Liver (tissue), 3 donors: ENCODE data around the gene ZNF566.

Experiments
- FOXA1 ChIP-seq: IDR thresholded peaks from 2 replicates; pipeline ENCODE4 v1.6.1; 2016; ENCODE audit warnings: antibody characterized with exemption
- GABPA ChIP-seq, 2 donors: IDR thresholded peaks in 1 of 2; conservative IDR thresholded peaks in 1 of 2; 2 replicates each; pipeline ENCODE4 v1.6.1; 2016; ENCODE audit warnings: antibody characterized with exemption in 2 of 2, mild to moderate bottlenecking in 1 of 2, moderate library complexity in 1 of 2
- HNF4A ChIP-seq, 2 donors: conservative IDR thresholded peaks; 2 replicates each; pipeline ENCODE4 v1.6.1; 2016; ENCODE audit warnings: antibody characterized with exemption in 2 of 2, mild to moderate bottlenecking in 2 of 2
- RAD21 ChIP-seq, 2 donors: IDR thresholded peaks; 2 replicates each; pipeline ENCODE4 v1.6.1; 2016; ENCODE audit warnings: antibody characterized with exemption in 2 of 2, mild to moderate bottlenecking in 2 of 2
- SP1 ChIP-seq: IDR thresholded peaks from 2 replicates; pipeline ENCODE4 v1.6.1; 2018; ENCODE audit warnings: antibody characterized with exemption, mild to moderate bottlenecking
- TAF1 ChIP-seq: conservative IDR thresholded peaks from 2 replicates; pipeline ENCODE4 v1.6.1; 2016; ENCODE audit warnings: antibody characterized with exemption, mild to moderate bottlenecking
- YY1 ChIP-seq: IDR thresholded peaks from 2 replicates; pipeline ENCODE4 v1.6.1; 2016; ENCODE audit warnings: antibody characterized with exemption, mild to moderate bottlenecking
- TF ChIP-seq, protein P1 (sequence below): fragments of 150-350 bp; IDR thresholded peaks from 2 replicates; pipeline ENCODE4 v1.5.1; 2017; ENCODE audit warnings: improper control_type of control experiment, low read depth, low read length; ENCODE audit not compliant: missing input control
- TF ChIP-seq, protein P2 (sequence below): IDR thresholded peaks from 2 replicates; pipeline ENCODE4 v1.6.1; 2016; ENCODE audit warnings: antibody characterized with exemption
- TF ChIP-seq, protein P3 (sequence below): IDR thresholded peaks from 2 replicates; pipeline ENCODE4 v1.6.1; 2016; ENCODE audit warnings: antibody characterized with exemption, mild to moderate bottlenecking
- donor health status: healthy.
- donor health status: healthy.

DNA sequence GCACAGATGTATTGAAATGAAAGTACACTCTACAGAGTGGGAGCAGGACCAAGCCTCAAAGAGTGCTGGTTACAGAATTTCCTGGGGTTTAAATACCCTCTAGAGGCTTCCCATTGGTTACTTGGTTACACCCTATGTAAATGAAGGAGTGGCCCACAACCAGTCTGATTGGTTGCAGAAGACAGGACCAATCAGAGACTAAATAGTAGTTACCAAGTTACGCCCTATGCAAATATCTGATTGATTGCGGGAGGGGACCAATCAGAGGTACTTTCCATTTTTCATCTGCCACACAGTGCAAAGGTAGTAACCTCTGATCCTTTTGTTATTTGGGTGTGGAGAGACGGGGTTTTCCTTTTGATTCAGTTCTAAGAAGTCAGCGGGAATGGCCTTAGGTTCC, 65.4 kb downstream of the ZNF566 start:
- TF ChIP-seq YY1 (no peak), SP1 (no peak), FOXA1 (no peak), RAD21 (IDR thresholded peaks at IDR 0.05) (no peak), HNF4A (conservative IDR thresholded peaks at IDR 0.05) (no peak), GABPA (IDR thresholded peaks at IDR 0.05 in 1 of 2, conservative IDR thresholded peaks at IDR 0.05 in 1 of 2) (no peak), TAF1 (no peak)
- TF ChIP-seq, protein P1, sequence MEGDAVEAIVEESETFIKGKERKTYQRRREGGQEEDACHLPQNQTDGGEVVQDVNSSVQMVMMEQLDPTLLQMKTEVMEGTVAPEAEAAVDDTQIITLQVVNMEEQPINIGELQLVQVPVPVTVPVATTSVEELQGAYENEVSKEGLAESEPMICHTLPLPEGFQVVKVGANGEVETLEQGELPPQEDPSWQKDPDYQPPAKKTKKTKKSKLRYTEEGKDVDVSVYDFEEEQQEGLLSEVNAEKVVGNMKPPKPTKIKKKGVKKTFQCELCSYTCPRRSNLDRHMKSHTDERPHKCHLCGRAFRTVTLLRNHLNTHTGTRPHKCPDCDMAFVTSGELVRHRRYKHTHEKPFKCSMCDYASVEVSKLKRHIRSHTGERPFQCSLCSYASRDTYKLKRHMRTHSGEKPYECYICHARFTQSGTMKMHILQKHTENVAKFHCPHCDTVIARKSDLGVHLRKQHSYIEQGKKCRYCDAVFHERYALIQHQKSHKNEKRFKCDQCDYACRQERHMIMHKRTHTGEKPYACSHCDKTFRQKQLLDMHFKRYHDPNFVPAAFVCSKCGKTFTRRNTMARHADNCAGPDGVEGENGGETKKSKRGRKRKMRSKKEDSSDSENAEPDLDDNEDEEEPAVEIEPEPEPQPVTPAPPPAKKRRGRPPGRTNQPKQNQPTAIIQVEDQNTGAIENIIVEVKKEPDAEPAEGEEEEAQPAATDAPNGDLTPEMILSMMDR: no peak
- TF ChIP-seq, protein P2, sequence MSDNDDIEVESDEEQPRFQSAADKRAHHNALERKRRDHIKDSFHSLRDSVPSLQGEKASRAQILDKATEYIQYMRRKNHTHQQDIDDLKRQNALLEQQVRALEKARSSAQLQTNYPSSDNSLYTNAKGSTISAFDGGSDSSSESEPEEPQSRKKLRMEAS: no peak
- TF ChIP-seq, protein P3, sequence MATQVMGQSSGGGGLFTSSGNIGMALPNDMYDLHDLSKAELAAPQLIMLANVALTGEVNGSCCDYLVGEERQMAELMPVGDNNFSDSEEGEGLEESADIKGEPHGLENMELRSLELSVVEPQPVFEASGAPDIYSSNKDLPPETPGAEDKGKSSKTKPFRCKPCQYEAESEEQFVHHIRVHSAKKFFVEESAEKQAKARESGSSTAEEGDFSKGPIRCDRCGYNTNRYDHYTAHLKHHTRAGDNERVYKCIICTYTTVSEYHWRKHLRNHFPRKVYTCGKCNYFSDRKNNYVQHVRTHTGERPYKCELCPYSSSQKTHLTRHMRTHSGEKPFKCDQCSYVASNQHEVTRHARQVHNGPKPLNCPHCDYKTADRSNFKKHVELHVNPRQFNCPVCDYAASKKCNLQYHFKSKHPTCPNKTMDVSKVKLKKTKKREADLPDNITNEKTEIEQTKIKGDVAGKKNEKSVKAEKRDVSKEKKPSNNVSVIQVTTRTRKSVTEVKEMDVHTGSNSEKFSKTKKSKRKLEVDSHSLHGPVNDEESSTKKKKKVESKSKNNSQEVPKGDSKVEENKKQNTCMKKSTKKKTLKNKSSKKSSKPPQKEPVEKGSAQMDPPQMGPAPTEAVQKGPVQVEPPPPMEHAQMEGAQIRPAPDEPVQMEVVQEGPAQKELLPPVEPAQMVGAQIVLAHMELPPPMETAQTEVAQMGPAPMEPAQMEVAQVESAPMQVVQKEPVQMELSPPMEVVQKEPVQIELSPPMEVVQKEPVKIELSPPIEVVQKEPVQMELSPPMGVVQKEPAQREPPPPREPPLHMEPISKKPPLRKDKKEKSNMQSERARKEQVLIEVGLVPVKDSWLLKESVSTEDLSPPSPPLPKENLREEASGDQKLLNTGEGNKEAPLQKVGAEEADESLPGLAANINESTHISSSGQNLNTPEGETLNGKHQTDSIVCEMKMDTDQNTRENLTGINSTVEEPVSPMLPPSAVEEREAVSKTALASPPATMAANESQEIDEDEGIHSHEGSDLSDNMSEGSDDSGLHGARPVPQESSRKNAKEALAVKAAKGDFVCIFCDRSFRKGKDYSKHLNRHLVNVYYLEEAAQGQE: no peak
